A549 (cell line): Measurements from ENCODE around the gene TBXA2R. TPM values are rescaled to one million over a fixed set of nuclear protein-coding genes. Genes with fewer than 3 reads are reported as not detected.

Experiments used
- ATAC-seq, 2 experiments: fragments of 200-7000 bp in 1 of 2; fragments of >200 bp in 1 of 2; cut with Nextera tagmentation in 1 of 2; cut with Tn5 transposase in 1 of 2; 3 replicates each; pipeline versions ENCODE4 v1.8.0 to v1.9.1; 2018 to 2020; ENCODE audit warnings: mild to moderate bottlenecking in 1 of 2, moderate library complexity in 1 of 2
- CTCF ChIA-PET: fragments of 300-600 bp; sonication (Branson Sonifier 250); formaldehyde crosslinking; extraction: SDS; loops from one replicate; lab custom pipeline; 2021; ENCODE audit warnings: antibody characterized with exemption, inconsistent platforms; lab: Yijun Ruan, JAX
- POLR2A ChIA-PET: fragments of 350-600 bp; formaldehyde crosslinking; extraction: SDS; loops from one replicate; lab custom pipeline; 2021; ENCODE audit warnings: antibody characterized with exemption, inconsistent platforms; lab: Yijun Ruan, JAX
- DNase-seq, 2 experiments: peaks; one replicate each; pipeline versions ENCODE4 v3.0.0 to v3.0.0-alpha.2; 2011 to 2016; ENCODE audit warnings: low read depth in 1 of 2, low spot score in 1 of 2
- FAIRE-seq: peaks from 2 replicates; lab custom pipeline; 2011; peaks lifted over from hg19 to GRCh38; lab: Jason Lieb, UNC
- H3K27ac ChIP-seq, 2 experiments: fragments of >200 bp; sonication (Bioruptor Twin); formaldehyde crosslinking; 3 replicates each; pipeline ENCODE4 v1.5.1; 2016 to 2017
- H3K4me1 ChIP-seq: fragments of >200 bp; sonication (Bioruptor Twin); formaldehyde crosslinking; 3 replicates; pipeline ENCODE4 v1.6.1; 2016
- H3K4me2 ChIP-seq: fragments of >200 bp; sonication (Bioruptor Twin); formaldehyde crosslinking; 3 replicates; pipeline ENCODE4 v1.6.1; 2016
- H3K4me3 ChIP-seq: fragments of >200 bp; sonication (Bioruptor Twin); formaldehyde crosslinking; 3 replicates; pipeline ENCODE4 v1.5.1; 2016
- H3K9me3 ChIP-seq: fragments of >200 bp; sonication (Bioruptor Twin); formaldehyde crosslinking; 3 replicates; pipeline ENCODE4 v1.6.1; 2016
- ATOH8 ChIP-seq: fragments of 250-450 bp; sonication (Bioruptor Pico); IDR thresholded peaks from 2 replicates; pipeline ENCODE4 v1.5.0; 2020; ENCODE audit warnings: low read depth, mild to moderate bottlenecking, moderate library complexity
- BCL3 ChIP-seq: fragments of >200 bp; sonication (Bioruptor Twin); formaldehyde crosslinking; IDR thresholded peaks from 3 replicates; pipeline ENCODE4 v1.6.1; 2016
- CEBPB ChIP-seq, 2 experiments: fragments of >200 bp in 1 of 2; sonication (Bioruptor Twin) in 1 of 2; formaldehyde crosslinking in 1 of 2; IDR thresholded peaks; 2 replicates each; pipeline ENCODE4 v1.6.1; 2012 to 2016
- FOXS1 ChIP-seq: fragments of 250-450 bp; sonication (Bioruptor Pico); IDR thresholded peaks from 2 replicates; pipeline ENCODE4 v1.5.0; 2020; ENCODE audit warnings: mild to moderate bottlenecking, moderate library complexity
- KDM5A ChIP-seq: fragments of 200-600 bp; sonication (generic); IDR thresholded peaks from 2 replicates; pipeline ENCODE4 v1.6.1; 2016; ENCODE audit warnings: antibody characterized with exemption, mild to moderate bottlenecking
- MAX ChIP-seq: IDR thresholded peaks from 2 replicates; pipeline ENCODE4 v1.6.1; 2012
- MYC ChIP-seq: IDR thresholded peaks from 2 replicates; pipeline ENCODE4 v1.6.1; 2012; ENCODE audit warnings: mild to moderate bottlenecking, inconsistent platforms, low read length, improper control_type of control experiment, borderline replicate concordance
- NFE2L2 ChIP-seq: fragments of 150-350 bp; conservative IDR thresholded peaks from 2 replicates; pipeline ENCODE4 v1.6.1; 2014; ENCODE audit warnings: low read length
- NPAS2 ChIP-seq: fragments of 250-450 bp; sonication (Bioruptor Pico); IDR thresholded peaks from 2 replicates; pipeline ENCODE4 v1.8.0; 2022; ENCODE audit warnings: mild to moderate bottlenecking, moderate library complexity, borderline replicate concordance
- NR3C1 ChIP-seq: fragments of >200 bp; sonication (Bioruptor Twin); formaldehyde crosslinking; IDR thresholded peaks from 3 replicates; pipeline ENCODE4 v1.6.1; 2017
- PBX3 ChIP-seq: IDR thresholded peaks from 2 replicates; pipeline ENCODE4 v1.6.1; 2012
- PHF8 ChIP-seq: fragments of 200-600 bp; sonication (generic); IDR thresholded peaks from 2 replicates; pipeline ENCODE4 v1.6.1; 2016; ENCODE audit warnings: low read depth, mild to moderate bottlenecking, antibody characterized with exemption, moderate library complexity, borderline replicate concordance
- POLR2A ChIP-seq: IDR thresholded peaks from 2 replicates; pipeline ENCODE4 v1.6.1; 2012; ENCODE audit warnings: mild to moderate bottlenecking, low read length
- POLR2AphosphoS2 ChIP-seq: conservative IDR thresholded peaks from 2 replicates; pipeline ENCODE4 v1.6.1; 2012; ENCODE audit warnings: low read length, improper control_type of control experiment, inconsistent platforms
- RARB ChIP-seq: fragments of 250-450 bp; sonication (Bioruptor Pico); IDR thresholded peaks from 2 replicates; pipeline ENCODE4 v1.8.0; 2021; ENCODE audit warnings: mild to moderate bottlenecking, moderate library complexity
- REST ChIP-seq: fragments of 200-600 bp; sonication (generic); IDR thresholded peaks from 2 replicates; pipeline ENCODE4 v1.6.1; 2016; ENCODE audit warnings: antibody characterized with exemption, mild to moderate bottlenecking, moderate library complexity
- SMC3 ChIP-seq: fragments of >200 bp; sonication (Bioruptor Twin); formaldehyde crosslinking; IDR thresholded peaks from 3 replicates; pipeline ENCODE4 v1.6.1; 2018; ENCODE audit warnings: inconsistent platforms
- USF2 ChIP-seq: fragments of 450-650 bp; IDR thresholded peaks from 2 replicates; pipeline ENCODE4 v1.6.1; 2014; ENCODE audit warnings: antibody characterized with exemption
- ZFP36 ChIP-seq: fragments of 450-650 bp; IDR thresholded peaks from 2 replicates; pipeline ENCODE4 v1.6.1; 2014; ENCODE audit warnings: borderline replicate concordance; ENCODE audit not compliant: partially characterized antibody
- WGBS: methylation state at CpG from one replicate; pipeline ENCODE4 v1.1.6; 2017; ENCODE audit errors: missing lambda C conversion rate; 5-methylcytosine and 5-hydroxymethylcytosine counted together
- polyA plus RNA-seq, 4 experiments: library from polyadenylated mRNA; depleted of rRNA in 3 of 4; stranded (reverse); fragments of >200 nt; fragmentation: RNase III in 1 of 4; extraction: RNeasy Plus Mini Kit Qiagen cat#74134 plus additional on column Dnase treatment in 1 of 4; gene quantifications; 2 replicates in 3 of 4; 3 replicates in 1 of 4; pipeline ENCODE4 v1.2.3, GENCODE V29; 2011 to 2017

TBXA2R gene
- polyA plus RNA-seq, 2 of the 4 experiments (the other 2 are of a cell fraction) = 0.13 to 0.49 TPM

- H3K4me1 ChIP-seq = peaks cover 19% of the 10 kb centered on the region
- 47% methylated on average over 11 of the region's 23 CpGs for WGBS
- no peak overlapping the region for H3K4me3 ChIP-seq
- peak overlapping the region in 1 of 2 experiments; percentile 18; a peak in 3 of 6 replicates for H3K27ac ChIP-seq
- FAIRE-seq = no peak
- TF ChIP-seq ZFP36 (no peak), POLR2AphosphoS2 (no peak), ATOH8 (CRISPR knock-in tag) (no peak), SMC3 (no peak), MYC (no peak)
- no peak for DNase-seq
- CTCF ChIA-PET = interaction anchor here (1.7 kb wide), 1 partner anchor 12 kb away, joined by 4 read pairs; no protein-coding TSS in a partner anchor
- H3K4me2 ChIP-seq = no peak overlapping the region; the same call in 2 of the 3 replicates
- no peak; a peak in 1 of 6 replicates for ATAC-seq
- no peaks in the 10 kb centered on the region for H3K9me3 ChIP-seq
- POLR2A ChIA-PET = no interaction called here
Observed at GRCh38 chr19:3603121-3603811, 3.4 kb downstream of the TBXA2R start.

- TF ChIP-seq KDM5A (no peak), RARB (CRISPR knock-in tag) (no peak), POLR2AphosphoS2 (no peak)
- DNase-seq (no peak), ATAC-seq (no peak), FAIRE-seq (no peak)
- ChIA-PET POLR2A (no interaction called here), CTCF (interaction anchor here (0.7 to 1.1 kb wide), 3 partner anchors 14 to 17 kb away, joined by 3 read pairs; partner anchors contain the start of gene GIPC3)
- Histone ChIP-seq H3K9me3 (no peaks in the 10 kb centered on the region), H3K4me2 (no peak overlapping the region), H3K27ac (no peak overlapping the region), H3K4me3 (no peak overlapping the region), H3K4me1 (peaks cover 8% of the 10 kb centered on the region; the same call in 2 of the 3 replicates)
- 79% methylated on average over 12 of the region's 12 CpGs for WGBS
Observed at GRCh38 chr19:3601021-3601420, 5.7 kb downstream of the TBXA2R start.

GRCh38 chr19:3599776-3600187 lies 6.9 kb downstream of the TBXA2R start:
- POLR2A ChIA-PET = no interaction called here
- CTCF ChIA-PET = no interaction called here
- DNase-seq = peak in 1 of 2 experiments; percentile 35
- Histone ChIP-seq H3K27ac (no peak overlapping the region), H3K9me3 (no peaks in the 10 kb centered on the region), H3K4me3 (no peak overlapping the region), H3K4me1 (0 out of 3 replicates have a peak, but pooled peaks cover 7% of the 10 kb centered on the region), H3K4me2 (no peak overlapping the region)
- FAIRE-seq = no peak
- WGBS = 100% methylated on average over 2 of the region's 28 CpGs
- ATAC-seq = peak; percentile 75 to 80
- TF ChIP-seq BCL3 = no peak
- no peak for TF ChIP-seq POLR2A

- CTCF ChIA-PET = interaction anchor here (1.3 to 2.4 kb wide), 2 partner anchors 10 to 79 kb away, joined by 3 to 13 read pairs; partner anchors contain the start of gene GIPC3
- POLR2A ChIA-PET = no interaction called here
- WGBS = 81% methylated on average over 14 of the region's 34 CpGs
- no peak for ATAC-seq
- no peak for DNase-seq
- no peak for FAIRE-seq
- TF ChIP-seq NR3C1 = no peak
- no peak for TF ChIP-seq FOXS1
- no peak for TF ChIP-seq USF2
- no peak for TF ChIP-seq NPAS2 (CRISPR knock-in tag)
- TF ChIP-seq MYC = no peak
- TF ChIP-seq CEBPB (IDR thresholded peaks at IDR 0.05) = no peak
- TF ChIP-seq PHF8 = no peak
- no peak for TF ChIP-seq PBX3
- TF ChIP-seq NFE2L2 = no peak
- no peak for TF ChIP-seq MAX
- no peak for TF ChIP-seq REST
- Histone ChIP-seq H3K27ac (no peak overlapping the region), H3K4me3 (no peak overlapping the region), H3K4me2 (no peak overlapping the region), H3K4me1 (no peaks in the 10 kb centered on the region), H3K9me3 (peaks cover 8% of the 10 kb centered on the region; the same call in 2 of the 3 replicates)
Observed at GRCh38 chr19:3595521-3596061, 11.1 kb downstream of the TBXA2R start.
